Measurements from ENCODE around the gene PELI1. TPM values are rescaled to one million over a fixed set of nuclear protein-coding genes. Genes with fewer than 3 reads are reported as not detected.
"Not testable (repeated sequence)": the region's sequence is repeated elsewhere in the genome, so short reads cannot be mapped to it uniquely, and the experiment has no call there.

The PELI1 gene
- total RNA-seq, 1 experiment from 2014 or later = 53.5 TPM

DNA sequence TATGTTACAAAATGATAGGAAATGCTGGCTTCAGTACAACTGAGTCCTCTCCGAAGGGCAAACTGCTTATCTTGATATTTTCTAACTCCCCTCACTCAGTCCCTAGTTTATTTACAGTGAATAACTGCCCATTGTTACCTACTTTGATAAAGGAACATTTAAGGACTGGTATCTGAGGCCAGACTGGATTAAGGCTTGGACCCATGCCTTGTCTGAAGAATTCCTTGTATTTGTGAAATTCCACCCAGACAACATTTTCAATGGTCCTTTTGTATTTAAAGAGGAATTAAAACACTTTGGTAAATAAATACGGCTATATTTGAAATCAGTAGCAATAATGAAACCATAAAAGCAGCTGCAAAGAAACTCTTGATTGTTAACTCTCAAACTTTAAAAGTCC is 58.3 kb downstream of the PELI1 start (continued):
- TF ChIP-seq, protein P1, sequence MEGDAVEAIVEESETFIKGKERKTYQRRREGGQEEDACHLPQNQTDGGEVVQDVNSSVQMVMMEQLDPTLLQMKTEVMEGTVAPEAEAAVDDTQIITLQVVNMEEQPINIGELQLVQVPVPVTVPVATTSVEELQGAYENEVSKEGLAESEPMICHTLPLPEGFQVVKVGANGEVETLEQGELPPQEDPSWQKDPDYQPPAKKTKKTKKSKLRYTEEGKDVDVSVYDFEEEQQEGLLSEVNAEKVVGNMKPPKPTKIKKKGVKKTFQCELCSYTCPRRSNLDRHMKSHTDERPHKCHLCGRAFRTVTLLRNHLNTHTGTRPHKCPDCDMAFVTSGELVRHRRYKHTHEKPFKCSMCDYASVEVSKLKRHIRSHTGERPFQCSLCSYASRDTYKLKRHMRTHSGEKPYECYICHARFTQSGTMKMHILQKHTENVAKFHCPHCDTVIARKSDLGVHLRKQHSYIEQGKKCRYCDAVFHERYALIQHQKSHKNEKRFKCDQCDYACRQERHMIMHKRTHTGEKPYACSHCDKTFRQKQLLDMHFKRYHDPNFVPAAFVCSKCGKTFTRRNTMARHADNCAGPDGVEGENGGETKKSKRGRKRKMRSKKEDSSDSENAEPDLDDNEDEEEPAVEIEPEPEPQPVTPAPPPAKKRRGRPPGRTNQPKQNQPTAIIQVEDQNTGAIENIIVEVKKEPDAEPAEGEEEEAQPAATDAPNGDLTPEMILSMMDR (IDR thresholded peaks at IDR 0.05) = no peak
- TF ChIP-seq CDX4 (CRISPR knock-in tag; IDR thresholded peaks at IDR 0.05; ENCODE audit: borderline replicate concordance) = no peak
- TF ChIP-seq ZNF138 (CRISPR knock-in tag; conservative IDR thresholded peaks at IDR 0.05) = no peak

- no peak for ATAC-seq
- ChIA-PET POLR2A (no interaction called here), CTCF (no interaction called here)
- Mint-ChIP-seq H3K36me3 (no peaks in the 10 kb centered on the region), H3K4me3 (no peak overlapping the region), H3K27ac (no peak overlapping the region), H3K9me3 (peaks cover 6% of the 10 kb centered on the region; the same call in 1 of the 2 replicates), H3K4me1 (peaks cover 6% of the 10 kb centered on the region), H3K27me3 (ENCODE audit: low read depth) (no peaks in the 10 kb centered on the region)
- no peak for DNase-seq (ENCODE audit: low spot score)
- TF ChIP-seq GABPB1 (CRISPR knock-in tag; IDR thresholded peaks at IDR 0.05) = no peak
- no peak for TF ChIP-seq STAT6 (CRISPR knock-in tag; conservative IDR thresholded peaks at IDR 0.05; ENCODE audit: low read depth)
- TF ChIP-seq ZNF317 (CRISPR knock-in tag; IDR thresholded peaks at IDR 0.05; ENCODE audit: borderline replicate concordance, low read depth) = no peak
- no peak for TF ChIP-seq NR3C1 (CRISPR knock-in tag; conservative IDR thresholded peaks at IDR 0.05; ENCODE audit: low read depth)
Measured at GRCh38 chr2:64081046-64081445, 63.2 kb downstream of the PELI1 start.

DNA sequence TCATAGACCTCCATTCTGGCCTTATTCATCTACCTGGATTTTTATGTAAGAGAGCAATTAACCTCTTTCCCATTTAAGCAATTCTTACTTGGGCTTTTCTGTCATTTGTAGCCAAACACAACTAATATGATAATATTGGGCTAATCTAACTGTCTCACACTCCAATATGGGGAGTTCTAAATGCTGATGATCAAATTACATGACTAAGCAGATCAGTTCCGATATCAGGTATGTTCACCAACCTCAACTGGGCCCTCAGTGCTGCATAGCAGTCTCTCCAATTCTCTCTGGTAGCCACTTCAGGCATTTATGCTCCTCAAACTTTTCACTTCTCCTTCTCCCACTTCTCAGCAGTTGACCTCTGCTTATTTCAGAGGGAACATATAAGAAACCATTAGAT is 64.0 kb downstream of the PELI1 start:
- no peaks in the 10 kb centered on the region for H3K36me3 Mint-ChIP-seq
- DNase-seq (ENCODE audit: low spot score) = no peak
- H3K9me3 Mint-ChIP-seq = peaks cover 6% of the 10 kb centered on the region; the same call in 1 of the 2 replicates
- H3K4me1 Mint-ChIP-seq = peaks cover 6% of the 10 kb centered on the region
- no peak overlapping the region for H3K27ac Mint-ChIP-seq
- H3K4me3 Mint-ChIP-seq = no peak overlapping the region
- H3K27me3 Mint-ChIP-seq (ENCODE audit: low read depth) = no peaks in the 10 kb centered on the region
- ATAC-seq = no peak
- POLR2A ChIA-PET = no interaction called here
- TF ChIP-seq OVOL2 (CRISPR knock-in tag; IDR thresholded peaks at IDR 0.05; ENCODE audit: borderline replicate concordance) (no peak), USF2 (CRISPR knock-in tag; IDR thresholded peaks at IDR 0.05) (no peak), ESRRA (CRISPR knock-in tag; IDR thresholded peaks at IDR 0.05; ENCODE audit: borderline replicate concordance) (no peak)
- CTCF ChIA-PET = no interaction called here

- H3K27ac Mint-ChIP-seq; CTCF ChIA-PET; DNase-seq (ENCODE audit: low spot score); H3K27me3 Mint-ChIP-seq (ENCODE audit: low read depth); H3K36me3 Mint-ChIP-seq; POLR2A ChIA-PET; H3K4me3 Mint-ChIP-seq; ATAC-seq; H3K9me3 Mint-ChIP-seq; H3K4me1 Mint-ChIP-seq: not testable (repeated sequence)
Measured at GRCh38 chr2:64079688-64080087, 64.5 kb downstream of the PELI1 start.

DNA sequence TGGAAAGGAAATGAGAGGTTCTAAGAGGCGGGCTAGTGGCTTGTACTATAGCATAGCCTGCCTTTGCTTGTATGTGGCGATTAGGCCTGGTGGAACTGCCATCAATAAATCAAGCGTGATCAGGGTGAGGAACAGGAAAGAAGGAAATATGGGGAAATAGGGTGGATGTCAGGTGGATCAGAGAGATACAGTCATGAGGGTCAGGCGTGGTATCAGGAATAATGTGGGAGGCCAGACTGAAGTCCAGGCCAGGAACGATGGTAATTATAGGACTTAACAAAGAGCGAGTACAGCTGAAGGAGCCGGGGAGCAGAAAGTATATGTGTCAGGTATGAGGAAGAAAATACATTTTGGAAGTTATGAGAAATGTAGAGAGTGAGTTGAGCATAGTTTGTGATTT is 67.4 kb downstream of the PELI1 start:
- POLR2A ChIA-PET; H3K27me3 Mint-ChIP-seq (ENCODE audit: low read depth); H3K4me3 Mint-ChIP-seq; ATAC-seq; DNase-seq (ENCODE audit: low spot score); H3K27ac Mint-ChIP-seq; H3K36me3 Mint-ChIP-seq; CTCF ChIA-PET: not testable (repeated sequence)
- peaks cover 30% of the 10 kb centered on the region for H3K4me1 Mint-ChIP-seq
- peaks cover 15% of the 10 kb centered on the region; the same call in 1 of the 2 replicates for H3K9me3 Mint-ChIP-seq

DNA sequence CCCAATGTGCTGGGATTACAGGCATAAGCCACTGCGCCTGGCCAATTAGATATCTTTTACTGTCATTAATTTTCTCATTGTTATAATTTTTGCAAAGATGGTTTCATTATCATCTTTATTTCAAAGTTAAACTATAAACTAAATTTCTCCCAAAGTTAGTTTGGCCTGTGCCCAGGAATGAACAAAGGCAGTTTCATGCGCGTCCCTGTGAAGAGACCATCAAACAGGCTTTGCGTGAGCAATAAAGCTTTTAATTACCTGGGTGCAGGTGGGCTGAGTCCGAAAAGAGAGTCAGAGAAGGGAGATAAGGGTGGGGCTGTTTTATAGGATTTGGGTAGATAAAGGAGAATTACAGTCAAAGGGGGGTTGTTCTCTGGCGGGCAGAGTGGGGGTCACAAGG is 69.6 kb downstream of the PELI1 start:
- H3K4me3 Mint-ChIP-seq; H3K27me3 Mint-ChIP-seq (ENCODE audit: low read depth); ATAC-seq; H3K36me3 Mint-ChIP-seq; POLR2A ChIA-PET; DNase-seq (ENCODE audit: low spot score): not testable (repeated sequence)
- CTCF ChIA-PET = interaction anchor here (0.7 kb wide), 1 partner anchor 59 kb away, joined by 3 read pairs; no protein-coding TSS in a partner anchor
- peaks cover 15% of the 10 kb centered on the region; the same call in 1 of the 2 replicates for H3K9me3 Mint-ChIP-seq
- peak overlapping the region; percentile 28; the same call in 1 of the 2 replicates for H3K27ac Mint-ChIP-seq
- peaks cover 33% of the 10 kb centered on the region for H3K4me1 Mint-ChIP-seq

All from WTC11 (cell line).